ENCODE data around the gene OR10D3.
"Not testable (repeated sequence)": the region's sequence is repeated elsewhere in the genome, so short reads cannot be mapped to it uniquely, and the experiment has no call there.

The OR10D3 gene

DNA sequence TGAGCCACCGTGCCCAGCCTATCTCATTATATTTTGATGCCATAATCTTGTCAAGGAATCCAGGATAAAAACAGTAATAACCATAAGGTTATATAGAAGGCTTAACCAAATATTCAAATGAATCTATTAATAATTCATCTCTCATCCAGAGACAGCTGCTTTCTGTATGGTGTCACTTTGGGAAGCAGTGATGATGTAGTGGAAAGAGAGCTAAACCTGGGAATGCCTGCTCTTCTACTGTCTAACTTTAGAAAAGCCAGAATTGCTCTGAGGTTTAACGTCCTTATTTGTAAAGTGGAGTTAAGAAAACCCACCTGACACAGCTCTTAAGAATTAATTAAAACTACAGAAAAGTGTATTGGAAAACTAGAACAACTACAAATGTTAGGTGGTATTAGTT lies 29.3 kb upstream of the OR10D3 start:
- Histone ChIP-seq H3K9me3 (no peaks in the 10 kb centered on the region), H3K4me3 (no peak overlapping the region), H3K4me1 (no peaks in the 10 kb centered on the region), H3K36me3 (peaks cover 0 to 6% (median 4%) of the 10 kb centered on the region in 3 donors), H3K27ac (no peak overlapping the region), H3K27me3 (no peaks in the 10 kb centered on the region)
- intact Hi-C loops (cut with DNase I; ENCODE audit: low total_unique reads) = no loop called here
- TF ChIP-seq, protein P1, sequence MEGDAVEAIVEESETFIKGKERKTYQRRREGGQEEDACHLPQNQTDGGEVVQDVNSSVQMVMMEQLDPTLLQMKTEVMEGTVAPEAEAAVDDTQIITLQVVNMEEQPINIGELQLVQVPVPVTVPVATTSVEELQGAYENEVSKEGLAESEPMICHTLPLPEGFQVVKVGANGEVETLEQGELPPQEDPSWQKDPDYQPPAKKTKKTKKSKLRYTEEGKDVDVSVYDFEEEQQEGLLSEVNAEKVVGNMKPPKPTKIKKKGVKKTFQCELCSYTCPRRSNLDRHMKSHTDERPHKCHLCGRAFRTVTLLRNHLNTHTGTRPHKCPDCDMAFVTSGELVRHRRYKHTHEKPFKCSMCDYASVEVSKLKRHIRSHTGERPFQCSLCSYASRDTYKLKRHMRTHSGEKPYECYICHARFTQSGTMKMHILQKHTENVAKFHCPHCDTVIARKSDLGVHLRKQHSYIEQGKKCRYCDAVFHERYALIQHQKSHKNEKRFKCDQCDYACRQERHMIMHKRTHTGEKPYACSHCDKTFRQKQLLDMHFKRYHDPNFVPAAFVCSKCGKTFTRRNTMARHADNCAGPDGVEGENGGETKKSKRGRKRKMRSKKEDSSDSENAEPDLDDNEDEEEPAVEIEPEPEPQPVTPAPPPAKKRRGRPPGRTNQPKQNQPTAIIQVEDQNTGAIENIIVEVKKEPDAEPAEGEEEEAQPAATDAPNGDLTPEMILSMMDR (IDR thresholded peaks at IDR 0.05) = no peak
- no peak for DNase-seq

DNA sequence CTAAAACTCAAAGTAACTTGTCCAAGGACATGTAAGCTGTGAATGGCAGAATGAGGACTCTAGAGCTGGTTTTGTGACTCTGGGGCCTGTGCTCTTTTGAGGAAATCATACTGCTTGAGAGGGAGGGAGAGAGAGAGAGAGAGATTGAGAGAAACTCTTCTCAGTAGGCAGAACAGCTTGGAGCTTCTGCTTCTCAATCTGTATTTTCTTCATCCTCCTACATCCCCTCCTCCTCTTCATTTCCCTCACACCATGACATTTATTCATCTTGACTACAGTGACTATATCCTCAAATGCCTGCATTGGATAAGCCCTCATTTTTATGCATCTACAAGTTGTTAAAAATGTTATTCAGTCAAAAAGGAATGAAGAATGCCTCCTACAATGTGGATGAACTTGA lies 23.7 kb upstream of the OR10D3 start:
- TF ChIP-seq, protein P1 (IDR thresholded peaks at IDR 0.05) = no peak
- intact Hi-C loops (cut with DNase I; ENCODE audit: low total_unique reads) = no loop called here

DNA sequence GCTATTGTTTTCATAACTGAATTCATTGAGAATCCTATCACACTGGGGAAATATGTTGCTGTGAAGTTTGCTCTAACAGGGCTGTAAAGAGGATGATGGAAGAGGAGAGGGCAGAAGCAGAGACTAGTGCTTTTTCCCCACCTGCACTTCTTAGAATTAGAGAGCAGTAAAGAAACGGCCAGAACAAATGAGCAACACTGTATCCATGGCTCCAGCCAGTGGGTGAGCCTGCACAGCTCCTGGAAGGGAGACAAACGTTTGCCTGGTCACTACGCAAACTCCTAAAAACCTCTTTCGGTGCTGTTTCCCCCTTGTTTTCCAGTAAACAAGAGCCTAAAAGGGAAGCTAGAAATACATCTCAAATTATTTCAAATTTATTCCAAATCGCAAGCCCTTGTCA lies 22.2 kb upstream of the OR10D3 start:
- H3K36me3 ChIP-seq = no peaks in the 10 kb centered on the region
- H3K27ac ChIP-seq = no peak overlapping the region
- H3K4me3 ChIP-seq = no peak overlapping the region
- intact Hi-C loops (cut with DNase I; ENCODE audit: low total_unique reads) = no loop called here
- no peak for DNase-seq
- H3K9me3 ChIP-seq = no peaks in the 10 kb centered on the region
- TF ChIP-seq, protein P1 (IDR thresholded peaks at IDR 0.05) = no peak
- no peaks in the 10 kb centered on the region for H3K4me1 ChIP-seq
- no peaks in the 10 kb centered on the region for H3K27me3 ChIP-seq

More for the DNA sequence above, 23.7 kb upstream of the OR10D3 start:
- no peak overlapping the region for H3K4me3 ChIP-seq
- no peaks in the 10 kb centered on the region for H3K36me3 ChIP-seq
- no peak overlapping the region for H3K27ac ChIP-seq
- H3K27me3 ChIP-seq = no peaks in the 10 kb centered on the region
- no peak for DNase-seq
- no peaks in the 10 kb centered on the region for H3K4me1 ChIP-seq
- H3K9me3 ChIP-seq = no peaks in the 10 kb centered on the region

DNA sequence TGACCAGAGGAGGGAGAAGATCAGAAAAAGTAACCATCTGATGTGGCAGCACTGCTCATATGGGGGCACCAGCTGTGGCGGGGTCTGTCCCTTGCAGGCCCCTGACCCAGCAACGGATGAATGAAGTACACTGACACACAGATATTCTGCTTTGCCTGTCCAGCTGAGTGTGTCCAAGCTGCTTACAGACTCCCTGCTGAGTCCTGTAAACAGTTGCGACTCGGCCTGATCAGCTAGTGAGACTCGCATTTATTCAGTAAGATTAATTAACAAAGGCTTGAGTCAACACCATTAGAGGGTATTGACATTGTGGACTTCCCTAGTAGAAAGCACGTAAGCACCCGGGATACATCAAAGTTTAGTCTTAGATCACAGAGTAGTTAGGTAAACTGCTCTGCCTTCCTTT lies 15.3 kb upstream of the OR10D3 start:
- DNase-seq = no peak
- intact Hi-C loops (cut with DNase I; ENCODE audit: low total_unique reads) = no loop called here
- no peaks in the 10 kb centered on the region for H3K36me3 ChIP-seq
- H3K27me3 ChIP-seq = no peaks in the 10 kb centered on the region
- TF ChIP-seq, protein P1 (IDR thresholded peaks at IDR 0.05) = no peak
- no peaks in the 10 kb centered on the region for H3K9me3 ChIP-seq
- no peak overlapping the region for H3K4me3 ChIP-seq
- H3K4me1 ChIP-seq = no peaks in the 10 kb centered on the region
- H3K27ac ChIP-seq = no peak overlapping the region

DNA sequence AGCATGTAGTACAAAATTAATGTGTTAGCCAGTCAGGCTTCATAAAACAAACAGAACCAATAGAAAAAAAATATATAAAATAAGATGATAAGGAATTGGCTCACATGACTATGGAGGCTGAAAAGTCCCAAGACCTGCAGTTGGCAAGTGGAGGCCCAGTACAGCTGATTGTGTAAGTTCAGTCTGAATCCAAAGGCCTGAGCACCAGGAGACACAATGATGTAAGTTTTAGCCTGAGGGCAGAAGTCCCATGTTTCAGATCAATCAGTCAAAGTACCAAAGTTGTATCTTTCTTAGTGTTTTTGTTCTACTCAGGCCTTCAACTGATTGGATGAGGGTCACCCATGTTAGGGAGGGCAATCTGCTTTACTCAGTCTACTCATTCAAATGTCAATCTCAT lies 14.3 kb upstream of the OR10D3 start:
- no peak for DNase-seq
- Histone ChIP-seq H3K9me3 (no peaks in the 10 kb centered on the region), H3K36me3 (no peaks in the 10 kb centered on the region), H3K27me3 (no peaks in the 10 kb centered on the region), H3K4me3 (no peak overlapping the region), H3K4me1 (no peaks in the 10 kb centered on the region), H3K27ac (no peak overlapping the region)
- intact Hi-C loops (cut with DNase I; ENCODE audit: low total_unique reads) = no loop called here
- TF ChIP-seq, protein P1 (IDR thresholded peaks at IDR 0.05) = no peak

DNA sequence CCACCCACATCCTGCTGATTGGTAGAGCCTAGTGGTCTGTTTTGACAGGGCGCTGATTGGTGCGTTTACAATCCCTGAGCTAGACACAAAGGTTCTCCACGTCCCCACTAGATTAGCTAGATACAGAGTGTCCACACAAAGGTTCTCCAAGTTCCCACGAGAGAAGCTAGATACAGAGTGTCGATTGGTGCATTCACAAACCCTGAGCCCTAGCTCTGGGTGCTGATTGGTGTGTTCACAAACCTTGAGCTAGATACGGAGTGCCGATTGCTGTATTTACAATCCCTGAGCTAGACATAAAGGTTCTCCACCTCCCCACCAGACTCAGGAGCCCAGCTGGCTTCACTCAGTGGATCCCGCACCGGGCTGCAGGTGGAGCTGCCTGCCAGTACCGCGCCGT lies 12.8 kb upstream of the OR10D3 start:
- H3K9me3 ChIP-seq; H3K27ac ChIP-seq; H3K27me3 ChIP-seq; H3K36me3 ChIP-seq; H3K4me3 ChIP-seq; intact Hi-C loops (cut with DNase I; ENCODE audit: low total_unique reads); DNase-seq; H3K4me1 ChIP-seq: not testable (repeated sequence)
